Type B pancreatic cell (in vitro differentiated cells): Measurements from ENCODE around the gene ST7L. TPM values are rescaled to one million over a fixed set of nuclear protein-coding genes. Genes with fewer than 3 reads are reported as not detected.

Experiments
- DNase-seq: peaks from one replicate; pipeline ENCODE4 v3.0.0; 2021; ENCODE audit warnings: mixed read lengths; ENCODE audit not compliant: unreplicated experiment; ENCODE audit errors: extremely low spot score
- H3K27ac Mint-ChIP-seq: 2 replicates; pipeline ENCODE4 v1.8.0; 2021; ENCODE audit warnings: mild to moderate bottlenecking, mixed read lengths
- H3K27me3 Mint-ChIP-seq: 2 replicates; pipeline ENCODE4 v1.8.0; 2021; ENCODE audit warnings: mixed read lengths
- H3K36me3 Mint-ChIP-seq: 2 replicates; pipeline ENCODE4 v1.8.0; 2021; ENCODE audit warnings: mixed read lengths
- H3K4me1 Mint-ChIP-seq: one replicate; pipeline ENCODE4 v1.8.0; 2021; ENCODE audit warnings: mixed read lengths; ENCODE audit not compliant: unreplicated experiment
- H3K4me3 Mint-ChIP-seq: 2 replicates; pipeline ENCODE4 v1.8.0; 2021; ENCODE audit warnings: mild to moderate bottlenecking, mixed read lengths
- H3K9me3 Mint-ChIP-seq: 2 replicates; pipeline ENCODE4 v1.8.0; 2021; ENCODE audit warnings: mixed read lengths
- total RNA-seq: library from RNA; stranded (reverse); gene quantifications from 2 replicates; pipeline ENCODE4 v1.2.1, GENCODE V29; 2021; ENCODE audit warnings: low replicate concordance
- TF ChIP-seq, protein P1 (sequence below): fragments of 200-600 bp; sonication (generic); conservative IDR thresholded peaks from 2 replicates; pipeline ENCODE4 v1.5.0; 2021; ENCODE audit warnings: antibody characterized with exemption, mild to moderate bottlenecking

Gene ST7L
- total RNA-seq, 1 donor from 2014 or later = 22.0 TPM

DNA sequence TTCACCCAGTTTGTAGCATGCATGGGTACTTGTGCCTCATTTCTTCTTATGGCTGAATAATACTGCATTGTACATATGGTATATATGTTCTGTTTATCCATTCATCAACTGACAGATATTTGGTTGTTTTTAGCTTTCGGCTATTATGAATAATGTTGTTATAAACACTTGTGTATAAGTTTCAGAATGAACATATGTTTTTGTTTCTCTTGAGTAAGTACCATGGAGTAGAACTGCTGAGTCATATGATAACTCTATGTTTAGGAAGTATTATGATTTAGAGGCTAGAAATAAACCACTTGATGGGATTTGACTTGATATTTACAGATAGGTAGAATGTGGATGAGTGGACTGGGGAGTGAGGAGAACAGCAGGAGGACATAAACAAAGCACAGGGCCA is 61.6 kb downstream of the ST7L start:
- no peak overlapping the region for H3K27ac Mint-ChIP-seq
- TF ChIP-seq, protein P1, sequence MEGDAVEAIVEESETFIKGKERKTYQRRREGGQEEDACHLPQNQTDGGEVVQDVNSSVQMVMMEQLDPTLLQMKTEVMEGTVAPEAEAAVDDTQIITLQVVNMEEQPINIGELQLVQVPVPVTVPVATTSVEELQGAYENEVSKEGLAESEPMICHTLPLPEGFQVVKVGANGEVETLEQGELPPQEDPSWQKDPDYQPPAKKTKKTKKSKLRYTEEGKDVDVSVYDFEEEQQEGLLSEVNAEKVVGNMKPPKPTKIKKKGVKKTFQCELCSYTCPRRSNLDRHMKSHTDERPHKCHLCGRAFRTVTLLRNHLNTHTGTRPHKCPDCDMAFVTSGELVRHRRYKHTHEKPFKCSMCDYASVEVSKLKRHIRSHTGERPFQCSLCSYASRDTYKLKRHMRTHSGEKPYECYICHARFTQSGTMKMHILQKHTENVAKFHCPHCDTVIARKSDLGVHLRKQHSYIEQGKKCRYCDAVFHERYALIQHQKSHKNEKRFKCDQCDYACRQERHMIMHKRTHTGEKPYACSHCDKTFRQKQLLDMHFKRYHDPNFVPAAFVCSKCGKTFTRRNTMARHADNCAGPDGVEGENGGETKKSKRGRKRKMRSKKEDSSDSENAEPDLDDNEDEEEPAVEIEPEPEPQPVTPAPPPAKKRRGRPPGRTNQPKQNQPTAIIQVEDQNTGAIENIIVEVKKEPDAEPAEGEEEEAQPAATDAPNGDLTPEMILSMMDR = no peak
- H3K9me3 Mint-ChIP-seq = no peaks in the 10 kb centered on the region
- no peak for DNase-seq
- H3K27me3 Mint-ChIP-seq = no peaks in the 10 kb centered on the region
- H3K4me3 Mint-ChIP-seq = no peak overlapping the region
- H3K36me3 Mint-ChIP-seq = peaks cover 10% of the 10 kb centered on the region
- no peaks in the 10 kb centered on the region for H3K4me1 Mint-ChIP-seq

DNA sequence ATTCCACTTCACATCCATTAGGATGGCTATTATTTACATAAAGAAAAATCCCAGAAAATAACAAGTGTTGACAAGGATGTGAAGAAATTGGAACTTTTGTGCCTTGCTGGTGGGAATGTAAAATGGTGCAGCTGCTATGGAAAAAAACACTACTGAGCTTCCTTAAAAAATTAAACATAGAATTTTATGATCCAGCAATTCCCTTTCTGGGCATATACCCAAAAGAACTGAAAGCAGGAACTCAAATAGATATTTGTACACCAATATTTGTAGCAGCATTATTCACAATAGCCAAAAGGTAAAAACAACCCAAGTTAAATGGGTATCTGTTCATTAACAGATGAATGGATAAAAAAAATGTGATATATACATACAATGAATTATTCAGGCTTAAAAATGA is 64.5 kb downstream of the ST7L start:
- Mint-ChIP-seq H3K9me3 (no peaks in the 10 kb centered on the region), H3K36me3 (peaks cover 14% of the 10 kb centered on the region), H3K27me3 (no peaks in the 10 kb centered on the region), H3K4me3 (no peak overlapping the region), H3K4me1 (no peaks in the 10 kb centered on the region), H3K27ac (no peak overlapping the region)
- TF ChIP-seq, protein P1 = no peak
- DNase-seq = no peak

GRCh38 chr1:112549590-112549989 is 69.4 kb downstream of the ST7L start:
- H3K27ac Mint-ChIP-seq = no peak overlapping the region

DNA sequence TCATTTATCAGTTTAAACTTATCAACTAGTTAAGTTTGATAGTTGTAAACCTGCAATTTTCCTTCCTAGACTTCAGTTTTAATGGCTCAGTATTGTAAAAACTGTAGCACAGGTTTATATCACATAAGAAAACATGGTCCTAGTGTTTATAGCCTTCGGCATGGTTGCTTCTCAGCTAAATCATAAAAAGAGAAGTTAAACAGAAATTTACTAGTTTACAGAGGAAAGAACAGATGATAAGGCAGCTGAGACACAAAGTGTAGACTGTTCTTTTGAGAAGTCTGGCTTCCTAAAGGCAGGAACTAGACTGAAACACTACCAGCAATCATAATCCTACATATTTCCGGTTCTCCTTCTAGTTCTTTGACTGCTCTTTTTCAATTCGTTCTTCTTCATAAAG is 70.4 kb downstream of the ST7L start:
- no peaks in the 10 kb centered on the region for H3K9me3 Mint-ChIP-seq
- no peak overlapping the region for H3K4me3 Mint-ChIP-seq
- no peak overlapping the region for H3K27ac Mint-ChIP-seq
- TF ChIP-seq, protein P1 = no peak
- peaks cover 7% of the 10 kb centered on the region for H3K36me3 Mint-ChIP-seq
- H3K27me3 Mint-ChIP-seq = no peaks in the 10 kb centered on the region
- H3K4me1 Mint-ChIP-seq = no peaks in the 10 kb centered on the region
- no peak for DNase-seq

More at GRCh38 chr1:112549590-112549989, 69.4 kb downstream of the ST7L start:
- Mint-ChIP-seq H3K9me3 (no peaks in the 10 kb centered on the region), H3K4me1 (no peaks in the 10 kb centered on the region), H3K36me3 (peaks cover 7% of the 10 kb centered on the region), H3K4me3 (no peak overlapping the region), H3K27me3 (no peaks in the 10 kb centered on the region)
- TF ChIP-seq, protein P1 = no peak
- DNase-seq = no peak

- H3K27me3 Mint-ChIP-seq = no peaks in the 10 kb centered on the region
- TF ChIP-seq, protein P1 = no peak
- no peaks in the 10 kb centered on the region for H3K9me3 Mint-ChIP-seq
- peaks cover 9% of the 10 kb centered on the region for H3K36me3 Mint-ChIP-seq
- no peak overlapping the region for H3K4me3 Mint-ChIP-seq
- no peak overlapping the region for H3K27ac Mint-ChIP-seq
- no peak for DNase-seq
- no peaks in the 10 kb centered on the region for H3K4me1 Mint-ChIP-seq
These were observed 72.9 kb downstream of the ST7L start for GRCh38 chr1:112546076-112546475.

GRCh38 chr1:112544751-112545150 is 74.2 kb downstream of the ST7L start:
- H3K27me3 Mint-ChIP-seq = no peaks in the 10 kb centered on the region
- H3K27ac Mint-ChIP-seq = peak overlapping the region; percentile 4
- H3K9me3 Mint-ChIP-seq = no peaks in the 10 kb centered on the region
- peaks cover 10% of the 10 kb centered on the region for H3K36me3 Mint-ChIP-seq
- TF ChIP-seq, protein P1 = no peak
- no peak overlapping the region for H3K4me3 Mint-ChIP-seq
- no peak for DNase-seq
- no peaks in the 10 kb centered on the region for H3K4me1 Mint-ChIP-seq
